Activated CD4-positive, alpha-beta T cell treated with anti-CD3 and anti-CD28 coated beads, Interleukin-2, Interleukin-4, amounts not matched to agents 100 ng/mL and 50 ng/mL, durations not matched to agents 16 hours and 8 hours (primary cell): ENCODE data around the gene OR52B6.
"Not testable (repeated sequence)": the region's sequence is repeated elsewhere in the genome, so short reads cannot be mapped to it uniquely, and the experiment has no call there.

ENCODE experiments used
- DNase-seq: peaks from one replicate; pipeline ENCODE4 v3.0.0-alpha.2; 2020; ENCODE audit warnings: low spot score

The OR52B6 gene

DNA sequence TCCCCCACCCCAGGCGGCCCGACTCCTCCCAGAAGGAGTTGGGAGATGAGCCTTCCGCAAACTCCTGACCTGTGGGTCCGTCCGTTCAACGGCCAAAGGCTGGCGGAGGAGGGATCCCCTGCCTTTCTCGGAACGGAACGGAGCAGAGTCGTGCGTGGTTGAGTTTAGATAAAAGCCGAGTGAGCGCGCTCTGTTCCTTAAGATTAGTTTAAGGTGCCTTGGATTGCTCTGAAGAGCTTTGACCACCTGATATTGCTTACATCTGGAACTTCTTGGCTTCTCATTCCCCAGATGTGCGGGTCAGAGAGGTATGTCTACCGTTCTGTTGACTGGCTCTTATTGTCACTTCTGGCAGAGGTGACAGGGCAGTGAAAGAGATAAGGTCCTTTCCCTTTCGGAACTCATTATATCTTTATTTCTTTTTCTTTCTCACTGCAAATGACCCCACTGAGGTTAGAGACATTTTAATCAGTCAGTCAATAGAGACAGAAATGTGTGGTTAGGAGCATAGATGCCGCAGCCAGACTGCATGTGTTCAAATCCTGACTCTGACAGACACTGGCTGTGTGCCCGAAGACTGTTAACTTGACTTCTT, 16.0 kb downstream of the OR52B6 start, which contains the start of gene TRIM6:
Gene TRIM6, plus strand, starts transcription at position 31 of the 595 bp plus-strand sequence. Its CDS starts 261 bp downstream, at position 292.
- no peak for DNase-seq

DNA sequence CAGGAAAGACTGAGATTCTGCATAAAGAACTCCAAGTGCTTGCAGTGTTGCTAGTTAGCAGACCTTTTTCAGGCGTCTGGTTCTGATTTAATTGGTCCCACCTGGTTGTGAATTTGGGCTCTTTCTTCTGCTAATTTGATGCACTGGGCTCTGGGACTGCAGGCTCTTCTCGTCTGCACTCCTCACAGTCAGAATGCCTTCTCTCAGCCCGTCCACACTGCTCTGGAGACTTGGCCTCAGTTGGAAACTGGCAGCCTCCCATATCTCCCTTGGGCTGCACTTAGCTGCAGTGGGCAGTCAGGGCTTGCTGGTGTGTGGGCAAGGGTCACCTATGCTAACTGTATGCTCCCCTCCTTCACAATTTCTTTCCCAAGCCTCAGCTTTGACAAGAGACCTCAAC, 17.3 kb downstream of the OR52B6 start:
- no peak for DNase-seq

DNA sequence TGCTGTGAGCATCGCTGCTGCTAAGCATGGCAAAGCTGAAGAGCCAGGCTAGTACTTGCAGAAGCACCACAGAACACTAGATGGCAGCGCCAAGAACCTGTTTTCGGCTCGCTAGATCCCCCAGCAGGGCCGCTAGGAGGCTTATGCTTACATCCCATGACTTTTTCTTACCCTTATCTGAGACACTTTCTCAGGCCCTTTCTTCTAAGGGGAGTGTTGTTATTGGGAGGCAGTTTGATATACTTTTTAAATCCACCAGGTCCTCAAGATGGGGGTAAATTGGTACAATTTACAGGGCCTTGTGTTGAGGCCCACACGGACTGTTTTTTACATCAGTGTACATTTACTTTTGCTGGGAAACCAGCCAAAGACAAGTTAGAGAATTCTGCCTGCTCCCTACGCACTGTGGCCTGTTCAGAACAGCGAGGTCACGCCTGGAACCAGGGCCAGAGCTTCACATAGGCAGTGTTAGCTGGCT, 19.7 kb downstream of the OR52B6 start:
- peak; percentile 51 for DNase-seq

DNA sequence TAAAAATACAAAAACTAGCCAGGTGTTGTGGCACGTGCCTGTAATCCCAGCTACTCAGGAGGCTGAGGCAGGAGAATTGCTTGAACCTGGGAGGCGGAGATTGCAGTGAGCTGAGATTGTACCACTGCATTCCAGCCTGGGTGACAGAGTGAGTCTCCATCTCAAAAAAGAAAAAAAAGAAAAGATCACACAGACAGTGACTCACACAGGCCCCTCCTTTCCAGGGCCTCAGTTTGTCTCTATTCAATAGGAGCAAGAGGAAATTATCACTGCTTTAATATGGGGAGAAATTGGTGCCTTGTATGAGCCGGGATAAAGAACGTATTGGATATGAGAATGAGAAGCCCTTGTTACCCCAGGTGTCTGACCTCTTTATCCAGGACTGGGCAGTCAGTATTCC, 22.1 kb downstream of the OR52B6 start:
- DNase-seq = not testable (repeated sequence)

GRCh38 chr11:5603326-5603725, 22.6 kb downstream of the OR52B6 start:
- DNase-seq = no peak

- no peak for DNase-seq
Measured at GRCh38 chr11:5604896-5605295, 24.2 kb downstream of the OR52B6 start.

GRCh38 chr11:5605849-5606248, 25.2 kb downstream of the OR52B6 start:
- DNase-seq = no peak

GRCh38 chr11:5608808-5609207, 28.1 kb downstream of the OR52B6 start:
- DNase-seq = no peak

GRCh38 chr11:5610446-5610845, 29.8 kb downstream of the OR52B6 start:
- DNase-seq = no peak

DNA sequence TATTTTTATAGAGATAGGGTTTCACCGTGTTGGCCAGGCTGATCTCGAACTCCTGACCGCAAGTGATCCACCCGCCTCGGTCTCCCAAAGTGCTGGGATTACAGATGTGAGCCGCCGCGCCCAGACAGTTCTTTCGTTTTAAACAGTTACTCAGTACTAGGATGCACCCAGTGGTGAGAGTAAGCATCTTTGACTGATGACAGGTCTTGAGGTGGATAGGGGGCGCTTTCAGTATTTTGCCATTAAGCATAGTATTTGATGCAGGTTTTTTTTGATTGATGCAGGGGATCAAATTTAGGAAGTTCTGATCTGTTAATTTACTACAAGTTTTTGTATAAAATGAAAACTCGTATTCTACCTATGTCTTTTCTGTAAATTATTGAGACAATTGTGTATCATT, 30.9 kb downstream of the OR52B6 start:
- DNase-seq = no peak

- DNase-seq = no peak
Measured at GRCh38 chr11:5618807-5619206, 38.1 kb downstream of the OR52B6 start.

GRCh38 chr11:5620651-5621521, 40.2 kb downstream of the OR52B6 start:
- no peak for DNase-seq

DNA sequence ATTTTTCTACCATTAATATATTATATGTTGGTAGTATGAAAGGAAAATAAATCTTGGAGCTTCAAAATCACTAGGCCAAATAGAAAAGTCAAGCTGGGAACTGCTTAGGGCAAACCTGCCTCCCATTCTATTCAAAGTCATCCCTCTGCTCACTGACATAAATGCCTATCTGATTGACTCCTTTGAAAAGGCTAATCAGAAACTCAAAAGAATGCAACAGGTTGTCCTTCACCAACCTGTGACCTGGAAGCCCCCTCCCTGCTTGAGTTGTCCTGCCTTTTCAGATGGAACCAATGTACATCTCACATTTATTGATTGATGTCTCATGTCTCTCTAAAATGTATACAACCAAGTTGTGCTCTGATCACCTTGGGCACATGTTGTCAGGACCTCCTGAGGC, 40.9 kb downstream of the OR52B6 start:
- DNase-seq = no peak

GRCh38 chr11:5622802-5623201, 42.1 kb downstream of the OR52B6 start:
- no peak for DNase-seq

- peak; percentile 78 for DNase-seq
Measured at GRCh38 chr11:5624489-5625279, 44.0 kb downstream of the OR52B6 start, which contains the start of gene TRIM34. TSS of gene TRIM34 (plus strand) at chr11:5625001. CDS start at chr11:5632332, 7,331 bp downstream.

GRCh38 chr11:5625281-5625680, 44.6 kb downstream of the OR52B6 start:
- no peak for DNase-seq

DNA sequence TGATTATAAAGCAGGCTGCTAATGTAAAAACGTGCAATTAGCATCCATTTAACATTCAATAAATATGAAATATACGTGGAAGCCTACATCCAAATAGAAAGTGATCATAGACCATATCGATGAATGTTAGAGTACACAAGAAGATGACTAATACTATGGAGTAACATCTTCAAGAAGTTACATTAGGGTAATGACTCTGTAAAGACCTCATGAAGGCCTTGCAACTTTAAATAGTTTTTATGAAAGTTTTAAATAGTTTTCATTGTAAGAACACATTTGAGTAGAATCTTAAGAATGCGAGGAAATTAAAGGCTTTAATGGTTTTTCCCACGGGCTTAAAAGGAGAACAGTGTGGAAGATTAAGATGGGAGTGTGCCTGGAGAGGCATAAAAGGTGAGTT, 45.5 kb downstream of the OR52B6 start:
- no peak for DNase-seq

GRCh38 chr11:5631417-5631816, 50.7 kb downstream of the OR52B6 start:
- no peak for DNase-seq
